Stimulated activated CD4-positive, alpha-beta T cell treated with anti-CD3 and anti-CD28 coated beads, Interleukin-1b, Interleukin-23, amount 100 ng/mL, for 4 hours (primary cell): ENCODE data around the gene STKLD1.
"Not testable (repeated sequence)": the region's sequence is repeated elsewhere in the genome, so short reads cannot be mapped to it uniquely, and the experiment has no call there.

ENCODE experiments used
- DNase-seq, 2 donors: peaks; one replicate each; pipeline ENCODE4 v3.0.0-alpha.2; 2020; ENCODE audit warnings: low read depth in 2 of 2

STKLD1 gene

DNA sequence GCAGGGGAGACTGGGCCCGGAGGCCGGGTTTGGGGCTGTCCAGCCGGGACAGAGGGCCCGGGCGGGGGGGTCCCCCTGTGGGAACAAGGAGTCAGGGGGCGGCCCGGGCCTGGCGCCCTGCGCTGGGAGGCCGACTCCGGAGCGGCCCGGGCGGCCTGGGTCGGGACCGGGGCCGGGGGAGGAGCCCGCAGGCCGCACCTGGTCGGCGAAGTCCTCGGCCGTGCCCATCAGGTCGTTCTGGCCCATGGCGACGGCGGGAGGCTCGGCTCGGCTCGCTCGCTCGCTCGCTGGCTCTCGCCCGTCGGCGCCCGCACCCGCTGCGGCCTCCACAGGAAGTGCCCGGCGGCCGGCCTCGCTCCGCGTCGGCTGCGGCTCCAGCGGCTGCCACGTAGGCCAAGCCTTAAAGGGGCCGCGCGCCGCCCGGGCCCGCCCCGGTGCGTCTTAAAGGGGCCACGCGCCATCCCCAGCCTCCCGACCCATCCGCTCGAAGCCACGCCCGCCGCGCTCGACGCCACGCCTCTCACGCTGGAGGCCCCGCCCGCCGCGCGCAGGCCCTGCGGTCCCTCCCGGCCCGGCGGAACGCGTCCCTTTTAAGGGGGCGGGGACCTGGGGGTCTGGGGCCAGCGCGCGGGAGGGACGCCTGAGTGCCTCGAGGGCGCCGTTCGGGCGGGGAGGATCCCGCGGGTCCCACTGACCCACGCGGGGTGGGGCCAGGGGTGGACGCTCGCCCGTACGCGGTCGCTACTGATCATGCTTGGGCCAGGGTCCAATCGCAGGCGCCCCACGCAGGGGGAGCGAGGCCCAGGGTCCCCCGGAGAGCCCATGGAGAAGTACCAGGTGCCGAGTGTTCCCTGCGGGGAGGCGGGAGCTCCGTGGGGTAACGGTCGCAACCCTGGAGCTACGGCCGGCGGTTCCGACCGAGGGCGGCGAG is at the start of gene STKLD1, which contains the start of gene SURF4:
STKLD1 (plus strand) TSS at position 643 of the 931 bp plus-strand sequence; CDS start at position 751, 108 bp downstream.
SURF4 (minus strand) TSS at position 337 of the 931 bp plus-strand sequence; CDS start at position 246, 91 bp downstream.
- peak; percentile 93 to 95 for DNase-seq

- DNase-seq: not testable (repeated sequence)
Observed at GRCh38 chr9:133327021-133327420, 49.1 kb upstream of the STKLD1 start.

DNA sequence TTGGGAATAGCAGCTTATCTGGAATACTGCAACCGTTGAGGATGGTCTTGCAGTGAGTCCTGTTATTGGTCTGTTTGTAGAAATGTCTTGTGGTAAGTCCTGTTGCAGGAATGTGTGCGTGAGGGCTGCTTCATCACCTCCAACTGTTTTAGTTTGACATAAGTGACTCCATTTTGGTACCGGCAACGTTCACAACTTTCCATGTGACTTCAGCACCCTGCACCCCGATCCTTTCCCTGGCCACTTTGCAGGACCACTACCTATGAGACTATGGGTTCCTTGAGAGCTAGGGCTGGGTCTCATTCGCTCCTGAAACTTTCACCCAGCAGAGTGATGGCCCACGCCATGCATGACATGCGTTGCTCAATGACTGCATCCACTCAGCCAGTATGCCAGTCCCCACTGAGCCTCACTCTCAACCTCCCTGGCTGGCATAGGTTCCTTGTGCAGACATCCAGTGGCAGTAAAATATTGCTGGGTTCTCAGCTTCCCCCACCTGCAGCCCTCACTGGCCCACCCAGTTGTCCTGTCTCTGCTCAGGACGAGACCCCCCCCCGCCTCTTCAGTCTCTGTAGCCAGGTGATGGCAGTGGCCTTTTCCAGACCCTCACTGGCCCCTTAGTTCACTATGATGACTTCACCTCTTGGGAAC is 48.2 kb upstream of the STKLD1 start:
- DNase-seq: no peak

- not testable (repeated sequence) for DNase-seq
Observed at GRCh38 chr9:133329306-133330156, 46.6 kb upstream of the STKLD1 start.

GRCh38 chr9:133331221-133331620 is 44.9 kb upstream of the STKLD1 start:
- DNase-seq: no peak

DNA sequence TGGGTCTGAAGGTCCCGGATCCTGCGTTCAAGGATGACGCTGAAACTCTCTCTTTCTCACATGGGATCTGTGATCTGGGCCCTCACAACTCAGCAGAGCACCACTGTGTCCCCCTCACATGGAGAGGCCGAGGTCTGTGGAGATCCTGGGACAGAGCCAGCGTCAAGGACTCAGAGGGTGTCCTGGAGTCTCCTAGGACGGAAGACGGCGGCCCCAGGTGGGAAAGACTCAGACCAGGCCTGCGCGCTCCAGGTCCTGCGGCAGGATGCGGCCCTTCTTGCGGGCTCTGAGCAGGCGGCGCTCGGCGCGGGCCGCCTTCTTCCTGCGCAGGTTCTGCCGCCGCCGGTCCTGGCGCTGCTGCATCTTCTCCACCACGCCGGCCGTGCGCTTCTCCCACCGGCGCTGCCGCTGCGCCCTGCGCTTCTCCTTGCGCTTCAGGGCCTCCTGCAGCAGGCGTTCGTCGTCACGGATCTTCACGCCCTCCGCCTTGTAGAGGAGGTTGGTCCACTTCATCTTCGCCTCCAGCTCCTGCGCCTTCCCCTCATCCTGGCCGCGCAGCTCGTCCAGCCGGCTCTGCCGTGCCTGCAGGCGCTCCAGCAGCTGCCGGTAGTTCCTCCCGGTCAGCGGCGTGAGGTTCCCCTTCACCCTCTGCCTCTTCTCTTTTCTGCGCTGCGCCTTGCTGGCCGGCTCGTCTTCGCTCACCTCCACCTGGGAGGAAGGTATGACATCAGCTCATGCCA is 44.4 kb upstream of the STKLD1 start:
- no peak for DNase-seq

GRCh38 chr9:133332381-133332730 is 43.8 kb upstream of the STKLD1 start:
- DNase-seq: no peak

DNA sequence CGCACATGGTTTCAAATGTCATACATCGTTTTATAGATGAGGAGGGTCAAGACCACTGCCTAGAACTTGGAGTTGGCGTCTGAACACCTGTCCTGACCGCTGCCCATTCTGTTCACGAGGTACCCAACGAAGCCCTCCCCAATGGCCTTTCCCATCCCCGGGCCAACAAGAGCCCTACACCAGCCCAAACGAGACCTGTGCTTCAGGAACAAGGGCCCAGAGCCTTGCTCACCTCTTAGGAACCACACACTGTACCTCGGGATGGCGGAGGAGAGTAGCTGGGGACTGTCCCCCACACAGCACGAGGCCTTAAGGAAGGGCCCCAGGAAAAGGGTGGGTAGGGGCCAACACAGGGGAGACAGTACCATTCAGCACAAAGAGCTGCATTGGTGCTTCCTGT is 43.2 kb upstream of the STKLD1 start:
- no peak for DNase-seq

DNA sequence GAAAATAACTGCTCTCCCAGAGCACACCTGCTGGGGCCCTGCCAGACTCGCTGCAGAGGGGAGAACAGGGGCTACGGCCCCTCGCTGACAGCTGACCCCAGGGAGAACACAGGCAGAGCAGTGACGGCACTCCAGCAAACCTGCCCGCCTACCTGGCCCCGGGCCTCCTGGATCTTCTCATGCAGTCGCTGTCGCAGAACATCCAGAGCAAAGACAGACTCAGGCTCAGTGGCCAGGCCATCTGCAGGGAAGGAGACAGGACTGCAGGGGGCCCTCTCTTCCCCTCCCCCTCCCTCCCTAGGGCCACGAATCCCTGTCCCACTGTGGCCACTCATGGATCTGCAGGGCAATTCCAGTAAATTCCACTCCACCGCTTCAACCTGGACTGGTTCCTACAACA is 42.6 kb upstream of the STKLD1 start:
- DNase-seq: no peak

DNA sequence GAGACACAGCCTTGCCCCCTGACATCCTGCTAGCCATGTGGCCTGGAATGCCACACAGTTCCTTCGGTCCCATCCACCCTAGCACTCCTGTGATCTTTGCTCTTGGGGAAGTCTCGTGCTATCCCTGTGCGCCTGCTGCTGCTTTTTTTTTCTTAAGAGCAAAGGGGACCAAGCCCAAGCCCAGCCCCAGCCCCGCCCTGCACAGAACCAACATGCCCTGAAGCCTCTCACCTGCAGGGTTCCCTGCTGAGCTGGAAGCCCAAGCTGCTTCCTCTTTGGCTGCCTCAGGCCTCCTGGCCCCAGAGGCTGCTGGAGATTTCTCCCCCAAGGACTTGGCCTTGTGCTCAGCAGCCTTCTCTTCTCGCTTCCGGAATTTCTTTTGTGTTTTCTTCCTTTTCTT is 42.0 kb upstream of the STKLD1 start:
- no peak for DNase-seq

DNA sequence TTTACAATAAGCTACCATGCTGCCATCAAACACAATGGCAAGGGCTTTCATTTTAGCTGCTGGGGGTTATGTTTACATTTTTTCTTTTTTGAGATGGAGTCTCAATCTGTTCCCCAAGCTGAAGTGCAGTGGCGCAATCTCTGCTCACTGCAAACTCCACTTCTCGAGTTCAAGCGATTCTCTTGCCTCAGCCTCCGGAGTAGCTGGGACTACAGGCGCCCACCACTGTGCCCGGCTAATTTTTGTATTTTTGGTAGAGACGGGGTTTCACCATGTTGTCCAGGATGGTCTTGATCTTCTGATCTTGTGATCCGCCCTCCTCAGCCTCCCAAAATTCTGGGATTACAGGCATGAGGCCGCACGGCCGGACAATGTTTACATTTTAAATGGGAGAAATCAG is 41.3 kb upstream of the STKLD1 start:
- DNase-seq: not testable (repeated sequence)

GRCh38 chr9:133335924-133336811 is 40.0 kb upstream of the STKLD1 start, which contains the start of gene SURF6:
Gene SURF6, minus strand, starts transcription at chr9:133336188. Its CDS starts 56 bp downstream, at chr9:133336132.
- peak; percentile 90 to 93 for DNase-seq

DNA sequence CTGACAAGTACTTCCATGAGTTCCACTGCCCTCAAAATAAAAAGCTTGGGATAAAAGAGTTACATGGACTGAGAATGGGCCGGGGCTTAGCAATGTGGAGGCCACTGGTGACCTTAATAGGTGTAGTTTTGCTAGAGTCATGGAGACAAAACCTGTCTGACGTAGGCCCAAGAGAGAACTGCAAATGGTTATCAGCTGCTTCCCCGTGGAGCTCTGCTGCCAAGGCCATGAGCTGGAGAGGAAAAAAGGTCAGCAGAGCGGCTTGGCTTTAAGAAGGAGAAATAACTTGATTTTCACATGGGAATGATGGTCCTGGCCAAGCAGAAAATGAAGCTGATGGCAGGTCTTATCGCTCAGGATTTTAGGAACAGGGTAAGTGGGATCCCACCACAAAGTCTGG is 36.5 kb upstream of the STKLD1 start:
- DNase-seq: no peak

GRCh38 chr9:133340256-133340655 is 35.9 kb upstream of the STKLD1 start:
- DNase-seq: no peak

DNA sequence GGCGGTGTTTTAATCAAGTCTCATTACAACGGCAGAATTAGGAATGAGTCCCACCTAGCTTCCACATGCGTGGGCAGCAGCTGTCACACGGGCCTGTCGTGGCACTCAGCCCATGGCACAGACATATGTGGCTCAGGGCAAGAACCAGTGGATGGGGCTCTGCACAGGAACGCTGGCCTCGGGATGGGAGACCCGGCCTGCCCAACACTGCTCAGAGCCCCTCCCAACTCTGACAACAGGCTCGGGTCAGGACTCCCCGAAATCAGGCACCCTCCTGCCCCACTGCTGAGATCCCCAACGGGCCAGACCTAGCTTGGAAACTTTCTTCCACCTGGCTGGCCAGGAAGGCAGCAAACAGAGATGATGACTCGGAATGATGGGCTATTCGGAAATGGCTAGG is 35.2 kb upstream of the STKLD1 start:
- no peak for DNase-seq

DNA sequence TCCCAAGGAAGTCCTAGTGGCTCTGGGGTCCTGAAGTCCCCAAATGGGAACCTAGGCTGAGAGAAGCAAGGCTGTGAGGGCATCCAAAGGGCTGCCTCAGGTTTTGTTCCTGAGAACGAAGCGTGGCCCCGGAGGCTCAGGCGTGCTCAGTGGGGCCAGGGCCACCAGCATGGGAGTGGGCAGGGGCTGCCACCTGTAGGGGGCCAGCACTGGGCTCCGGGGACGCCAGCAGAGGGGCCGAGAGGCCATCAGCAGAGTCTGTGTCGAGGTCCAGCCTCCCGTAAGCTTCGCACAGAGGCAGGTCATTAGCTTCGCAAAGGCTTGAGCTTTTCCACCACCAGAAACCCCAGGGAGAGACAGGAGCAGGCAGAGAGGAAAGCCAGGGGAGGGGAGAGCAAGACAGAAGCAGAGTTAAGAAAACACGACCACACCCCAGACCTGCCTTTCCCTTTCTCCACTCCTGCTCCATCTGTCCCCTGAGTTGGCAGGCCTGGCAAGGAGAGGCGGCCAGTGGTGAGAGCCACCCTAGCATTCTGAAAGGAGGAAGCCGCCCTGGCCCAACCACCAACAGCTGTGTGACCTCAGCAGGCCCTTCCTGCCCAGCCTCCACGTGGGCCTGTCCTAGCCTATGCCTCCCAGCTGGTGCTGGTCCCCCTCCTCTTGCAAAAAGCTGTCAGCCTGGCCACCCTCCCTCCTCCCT is 34.6 kb upstream of the STKLD1 start:
- no peak for DNase-seq

- no peak for DNase-seq
Observed at GRCh38 chr9:133342069-133342406, 34.1 kb upstream of the STKLD1 start.

- DNase-seq: no peak
Observed at GRCh38 chr9:133342570-133342969, 33.6 kb upstream of the STKLD1 start.

DNA sequence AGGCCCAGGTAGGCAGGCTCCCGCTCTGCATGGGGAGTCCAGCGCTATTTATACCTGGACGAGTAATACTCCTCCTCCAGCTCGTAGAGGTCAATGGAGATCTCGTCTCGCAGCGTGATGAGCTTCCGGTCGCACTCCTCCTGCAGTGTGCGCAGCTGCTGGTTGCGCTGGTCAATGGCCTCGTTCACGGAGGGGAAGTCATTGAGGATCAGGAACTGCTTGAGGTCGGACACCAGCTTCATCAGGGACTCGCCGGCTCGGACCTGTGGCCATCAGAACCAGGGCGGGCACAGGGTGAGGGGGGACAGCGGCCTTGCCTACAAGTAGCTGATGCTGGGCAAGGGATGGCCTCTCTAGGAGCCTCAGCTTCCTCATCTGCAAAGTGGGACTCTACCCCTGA is 32.1 kb upstream of the STKLD1 start:
- no peak for DNase-seq

DNA sequence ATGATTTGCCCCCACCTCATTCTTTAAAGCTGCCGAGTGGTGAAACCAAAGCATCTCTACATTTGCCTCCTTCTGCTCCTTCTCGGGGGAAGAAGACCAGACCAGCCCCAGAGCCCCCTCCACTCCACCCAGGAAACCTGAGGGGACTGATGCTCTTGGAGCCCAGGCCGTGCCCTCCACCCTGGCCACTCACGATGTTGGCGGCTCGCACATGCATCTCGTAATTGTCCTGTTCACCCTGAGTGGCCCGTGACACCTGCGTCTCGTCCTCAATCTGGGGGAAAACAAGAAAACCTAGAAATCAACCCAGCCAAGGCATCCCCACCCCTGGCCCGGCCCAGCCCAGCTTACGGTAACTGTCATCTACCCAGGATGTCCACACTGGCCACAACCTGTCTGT is 31.2 kb upstream of the STKLD1 start:
- DNase-seq: no peak
